IMR-90 (cell line): ENCODE results near the gene NMNAT3. TPM values are rescaled to one million over a fixed set of nuclear protein-coding genes. Genes with fewer than 3 reads are reported as not detected.

ENCODE experiments used
- ATAC-seq: fragments of 200-7000 bp; cut with Tn5 transposase; 2 replicates; pipeline ENCODE4 v1.9.1; 2020; ENCODE audit warnings: low read depth, mild to moderate bottlenecking, moderate library complexity
- BruUV-seq: library from RNA; stranded (reverse); fragments of 400-500 nt; replicated peaks from 2 replicates; lab custom pipeline; 2021; lab: Mats Ljungman, UMichigan
- CTCF ChIA-PET: fragments of 300-600 bp; formaldehyde crosslinking; extraction: SDS; loops from one replicate; lab custom pipeline; 2021; ENCODE audit warnings: antibody characterized with exemption; lab: Yijun Ruan, JAX
- POLR2A ChIA-PET: fragments of 300-600 bp; sonication (Branson Sonifier 250); formaldehyde crosslinking; loops from one replicate; lab custom pipeline; 2022; ENCODE audit warnings: antibody characterized with exemption; ENCODE audit not compliant: unreplicated experiment; lab: Charles Lee
- DNase-seq: peaks from one replicate; pipeline ENCODE4 v3.0.0; 2013
- H2AFZ ChIP-seq: replicated peaks from 2 replicates; pipeline ENCODE3; 2013; ENCODE audit warnings: low read length, mild to moderate bottlenecking; ENCODE audit not compliant: poor library complexity
- H2AK5ac ChIP-seq: 2 replicates; pipeline ENCODE4 v1.6.1; 2013; ENCODE audit warnings: low read depth, low read length, inconsistent platforms
- H2AK9ac ChIP-seq: replicated peaks from 2 replicates; pipeline ENCODE3; 2013; ENCODE audit warnings: mild to moderate bottlenecking, low read depth, low read length, moderate library complexity; ENCODE audit not compliant: poor library complexity
- H2BK120ac ChIP-seq: 2 replicates; pipeline ENCODE4 v1.6.1; 2013; ENCODE audit warnings: low read depth, low read length, inconsistent platforms
- H2BK15ac ChIP-seq: 3 replicates; pipeline ENCODE4 v1.6.1; 2013; ENCODE audit warnings: low read depth, low read length, inconsistent platforms
- H2BK20ac ChIP-seq: 2 replicates; pipeline ENCODE4 v1.6.1; 2013; ENCODE audit warnings: low read depth, mild to moderate bottlenecking, inconsistent platforms, low read length, moderate library complexity
- H2BK5ac ChIP-seq: 2 replicates; pipeline ENCODE4 v1.6.1; 2013; ENCODE audit warnings: mild to moderate bottlenecking, low read depth, low read length, inconsistent platforms; ENCODE audit not compliant: poor library complexity, severe bottlenecking
- H3K14ac ChIP-seq: replicated peaks from 2 replicates; pipeline ENCODE4 v1.6.1; 2013; ENCODE audit warnings: low read depth, low read length, inconsistent platforms
- H3K18ac ChIP-seq: 2 replicates; pipeline ENCODE4 v1.6.1; 2013; ENCODE audit warnings: low read depth, low read length, control low read depth
- H3K23ac ChIP-seq: 2 replicates; pipeline ENCODE4 v1.6.1; 2013; ENCODE audit warnings: low read depth, low read length, inconsistent platforms
- H3K27ac ChIP-seq: 2 replicates; pipeline ENCODE4 v1.5.1; 2013; ENCODE audit warnings: mild to moderate bottlenecking, control low read depth, low read length; ENCODE audit not compliant: insufficient read depth
- H3K27me3 ChIP-seq: 2 replicates; pipeline ENCODE4 v1.6.1; 2013; ENCODE audit warnings: low read length; ENCODE audit not compliant: control insufficient read depth, insufficient read depth
- H3K36me3 ChIP-seq: 2 replicates; pipeline ENCODE4 v1.6.1; 2013; ENCODE audit warnings: low read length, mixed read lengths; ENCODE audit not compliant: control insufficient read depth, insufficient read depth
- H3K4ac ChIP-seq: 2 replicates; pipeline ENCODE4 v1.6.1; 2013; ENCODE audit warnings: low read depth, low read length, inconsistent platforms
- H3K4me1 ChIP-seq: 2 replicates; pipeline ENCODE4 v1.6.1; 2013; ENCODE audit warnings: low read length, mixed read lengths; ENCODE audit not compliant: control insufficient read depth, insufficient read depth
- H3K4me2 ChIP-seq: 2 replicates; pipeline ENCODE4 v1.6.1; 2013; ENCODE audit warnings: low read depth, mild to moderate bottlenecking, control low read depth, low read length, moderate library complexity
- H3K4me3 ChIP-seq: 2 replicates; pipeline ENCODE4 v1.5.1; 2013; ENCODE audit warnings: low read depth, mild to moderate bottlenecking, control low read depth, low read length, moderate library complexity; ENCODE audit not compliant: insufficient read depth
- H3K56ac ChIP-seq: 2 replicates; pipeline ENCODE4 v1.6.1; 2013; ENCODE audit warnings: low read length, inconsistent platforms; ENCODE audit not compliant: insufficient read depth; ENCODE audit errors: extremely low read depth
- H3K79me1 ChIP-seq, 2 experiments: 2 replicates each; pipeline ENCODE4 v1.6.1; 2013; ENCODE audit warnings: low read length in 2 of 2, inconsistent platforms in 1 of 2, low read depth in 1 of 2
- H3K9ac ChIP-seq: 2 replicates; pipeline ENCODE4 v1.6.1; 2013; ENCODE audit warnings: low read depth, low read length, control low read depth
- H3K9me1 ChIP-seq: 2 replicates; pipeline ENCODE4 v1.6.1; 2013; ENCODE audit warnings: low read length, inconsistent platforms; ENCODE audit not compliant: insufficient read depth
- H3K9me3 ChIP-seq: 2 replicates; pipeline ENCODE4 v1.6.1; 2013; ENCODE audit warnings: low read length; ENCODE audit not compliant: control insufficient read depth, insufficient read depth
- H4K20me1 ChIP-seq: 2 replicates; pipeline ENCODE4 v1.6.1; 2013; ENCODE audit warnings: low read length, inconsistent platforms; ENCODE audit not compliant: insufficient read depth
- H4K5ac ChIP-seq: 2 replicates; pipeline ENCODE4 v1.6.1; 2013; ENCODE audit warnings: mild to moderate bottlenecking, low read depth, low read length, control low read depth
- H4K8ac ChIP-seq, 2 experiments: 2 replicates each; pipeline ENCODE4 v1.6.1; 2013; ENCODE audit warnings: low read depth in 2 of 2, low read length in 2 of 2, control low read depth in 1 of 2, inconsistent platforms in 1 of 2
- H4K91ac ChIP-seq: 2 replicates; pipeline ENCODE4 v1.6.1; 2013; ENCODE audit warnings: low read depth, low read length, inconsistent platforms; ENCODE audit not compliant: insufficient read depth
- BHLHE40 ChIP-seq: fragments of 150-350 bp; IDR thresholded peaks from 2 replicates; pipeline ENCODE4 v1.6.1; 2016; ENCODE audit warnings: mild to moderate bottlenecking, low read depth, low read length
- CEBPB ChIP-seq: IDR thresholded peaks from 2 replicates; pipeline ENCODE4 v1.6.1; 2012; ENCODE audit warnings: low read depth, low read length, improper control_type of control experiment
- CHD1 ChIP-seq: IDR thresholded peaks from 2 replicates; pipeline ENCODE4 v1.6.1; 2012; ENCODE audit warnings: low read depth, low read length, improper control_type of control experiment
- CTCF ChIP-seq: conservative IDR thresholded peaks from 2 replicates; pipeline ENCODE4 v1.5.1; 2012; ENCODE audit warnings: mild to moderate bottlenecking, low read depth, low read length, improper control_type of control experiment
- ELK1 ChIP-seq: fragments of 150-350 bp; IDR thresholded peaks from 2 replicates; pipeline ENCODE4 v1.6.1; 2016; ENCODE audit warnings: low read depth, mild to moderate bottlenecking, low read length, moderate library complexity, borderline replicate concordance
- FOS ChIP-seq: fragments of 150-350 bp; IDR thresholded peaks from 2 replicates; pipeline ENCODE4 v1.6.1; 2016; ENCODE audit warnings: low read depth, low read length
- MAFK ChIP-seq: IDR thresholded peaks from 2 replicates; pipeline ENCODE4 v1.6.1; 2012; ENCODE audit warnings: low read depth, low read length, improper control_type of control experiment
- MAZ ChIP-seq: IDR thresholded peaks from 2 replicates; pipeline ENCODE4 v1.6.1; 2012; ENCODE audit warnings: low read depth, mild to moderate bottlenecking, low read length, improper control_type of control experiment, moderate library complexity, borderline replicate concordance
- MXI1 ChIP-seq: IDR thresholded peaks from 2 replicates; pipeline ENCODE4 v1.6.1; 2012; ENCODE audit warnings: low read depth, mild to moderate bottlenecking, low read length, moderate library complexity, borderline replicate concordance
- NFE2L2 ChIP-seq: fragments of 150-350 bp; IDR thresholded peaks from 2 replicates; pipeline ENCODE4 v1.6.1; 2016; ENCODE audit warnings: low read depth, mild to moderate bottlenecking, low read length
- POLR2A ChIP-seq: IDR thresholded peaks from 2 replicates; pipeline ENCODE4 v1.6.1; 2012; ENCODE audit warnings: mild to moderate bottlenecking, low read depth, low read length
- RAD21 ChIP-seq: IDR thresholded peaks from 2 replicates; pipeline ENCODE4 v1.6.1; 2012; ENCODE audit warnings: low read length, improper control_type of control experiment
- RCOR1 ChIP-seq: IDR thresholded peaks from 2 replicates; pipeline ENCODE4 v1.6.1; 2012; ENCODE audit warnings: mild to moderate bottlenecking, low read length, improper control_type of control experiment; ENCODE audit not compliant: insufficient replicate concordance
- RFX5 ChIP-seq: IDR thresholded peaks from 2 replicates; pipeline ENCODE4 v1.8.0; 2012; ENCODE audit warnings: low read depth, mild to moderate bottlenecking, low read length, moderate library complexity
- WGBS, 2 experiments: methylation state at CpG; one replicate each; pipeline versions ENCODE4 v1.1.5 to v1.1.7; 2013; ENCODE audit warnings: missing lambda C conversion rate in 2 of 2; ENCODE audit not compliant: insufficient read length in 1 of 2; ENCODE audit errors: extremely low coverage in 2 of 2; 5-methylcytosine and 5-hydroxymethylcytosine counted together
- dilution Hi-C: fragments of 300-500 bp; cut with HindIII; formaldehyde crosslinking; loops from one replicate; pipeline ENCODE4 v1.14.3; 2018; ENCODE audit warnings: low sequenced_read_pairs; ENCODE audit not compliant: unreplicated experiment
- in situ Hi-C: fragments of 300-500 bp; cut with MboI; formaldehyde crosslinking; loops from 3 replicates; pipeline ENCODE4 v1.14.3; 2019; ENCODE audit warnings: low sequenced_read_pairs, inconsistent platforms, mixed read lengths
- intact Hi-C: fragments of 100-400 bp; cut with micrococcal nuclease; formaldehyde crosslinking; loops from 2 replicates; pipeline ENCODE4 v1.10.0; 2022
- polyA plus RNA-seq, 3 experiments: library from polyadenylated mRNA; depleted of rRNA; stranded (reverse); fragments of >200 nt; gene quantifications; 2 replicates each; pipeline ENCODE4 v1.2.3, GENCODE V29; 2012; ENCODE audit warnings: low replicate concordance in 1 of 3
- total RNA-seq: library from RNA; depleted of rRNA; stranded (reverse); fragments of >200 nt; gene quantifications from 2 replicates; pipeline ENCODE4 v1.2.3, GENCODE V29; 2012
- TF ChIP-seq, protein P1 (sequence below): fragments of 150-350 bp; IDR thresholded peaks from 2 replicates; pipeline ENCODE4 v1.6.1; 2017; ENCODE audit warnings: mild to moderate bottlenecking, antibody characterized with exemption, low read length, low read depth

Gene NMNAT3
- total and polyA plus RNA-seq, 2 of the 4 experiments (the other 2 are of a cell fraction), result 0.12 to 0.36 TPM

DNA sequence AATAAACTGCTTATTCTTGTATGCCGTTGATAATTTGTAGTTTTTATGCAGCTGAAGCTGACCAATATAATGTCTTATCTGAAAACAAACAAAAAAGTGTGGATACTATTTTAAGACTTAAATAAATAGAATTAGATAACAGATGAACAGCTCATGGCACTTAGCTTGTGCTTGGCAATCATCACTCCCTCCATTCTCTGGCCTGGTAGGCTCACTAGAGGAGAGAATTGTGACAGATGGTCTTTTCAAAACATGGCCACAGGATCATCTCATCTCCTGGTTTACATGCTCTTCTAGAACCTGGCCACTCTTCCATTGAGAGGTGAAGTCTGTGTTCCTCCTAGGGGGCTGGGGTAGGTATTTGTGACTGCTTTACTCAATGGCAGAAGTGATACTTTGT, 79.8 kb downstream of the NMNAT3 start:
- CTCF ChIA-PET, result no interaction called here

More for the DNA sequence above, 79.8 kb downstream of the NMNAT3 start:
- WGBS, 2 experiments, result no CpG with 5 or more reads among the region's 1 CpG
- H4K8ac ChIP-seq, result no peak overlapping the region
- DNase-seq, result no peak
- ATAC-seq, result no peak
- H2BK15ac ChIP-seq, result no peak overlapping the region
- no peak overlapping the region for H3K4ac ChIP-seq
- TF ChIP-seq BHLHE40, result no peak
- TF ChIP-seq MXI1, result no peak
- TF ChIP-seq POLR2A, result no peak
- TF ChIP-seq MAZ, result no peak
- no peak for TF ChIP-seq CTCF
- TF ChIP-seq RFX5, result no peak
- TF ChIP-seq, protein P1, sequence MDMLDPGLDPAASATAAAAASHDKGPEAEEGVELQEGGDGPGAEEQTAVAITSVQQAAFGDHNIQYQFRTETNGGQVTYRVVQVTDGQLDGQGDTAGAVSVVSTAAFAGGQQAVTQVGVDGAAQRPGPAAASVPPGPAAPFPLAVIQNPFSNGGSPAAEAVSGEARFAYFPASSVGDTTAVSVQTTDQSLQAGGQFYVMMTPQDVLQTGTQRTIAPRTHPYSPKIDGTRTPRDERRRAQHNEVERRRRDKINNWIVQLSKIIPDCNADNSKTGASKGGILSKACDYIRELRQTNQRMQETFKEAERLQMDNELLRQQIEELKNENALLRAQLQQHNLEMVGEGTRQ, result no peak
- TF ChIP-seq NFE2L2, result no peak
- no peak for TF ChIP-seq MAFK
- TF ChIP-seq ELK1, result no peak
- TF ChIP-seq RCOR1, result no peak
- TF ChIP-seq CEBPB, result no peak
- no peak for TF ChIP-seq FOS
- no peak for TF ChIP-seq RAD21
- TF ChIP-seq CHD1, result no peak
- intact Hi-C loops, result no loop called here
- no peak overlapping the region for H3K18ac ChIP-seq
- no peak overlapping the region for H3K14ac ChIP-seq
- H2AK5ac ChIP-seq, result no peak overlapping the region
- H2AK9ac ChIP-seq, result no peak overlapping the region
- no peak overlapping the region for H4K5ac ChIP-seq
- no peak overlapping the region for H2BK5ac ChIP-seq
- no peaks in the 10 kb centered on the region for H3K79me1 ChIP-seq
- in situ Hi-C loops, result no loop called here
- H3K9me1 ChIP-seq, result no peaks in the 10 kb centered on the region
- no peaks in the 10 kb centered on the region for H3K36me3 ChIP-seq
- H3K23ac ChIP-seq, result no peak overlapping the region
- no peaks in the 10 kb centered on the region for H3K4me1 ChIP-seq
- H3K9me3 ChIP-seq, result no peaks in the 10 kb centered on the region
- POLR2A ChIA-PET, result no interaction called here
- H2AFZ ChIP-seq, result no peak overlapping the region
- H3K4me3 ChIP-seq, result no peak overlapping the region
- BruUV-seq, result no TSS peak
- H3K9ac ChIP-seq, result no peak overlapping the region
- no peak overlapping the region for H3K27ac ChIP-seq
- H3K4me2 ChIP-seq, result no peak overlapping the region
- H3K27me3 ChIP-seq, result no peaks in the 10 kb centered on the region
- no peaks in the 10 kb centered on the region for H4K20me1 ChIP-seq
- no peak overlapping the region for H2BK120ac ChIP-seq
- H2BK20ac ChIP-seq, result no peak overlapping the region
- H3K56ac ChIP-seq, result no peak overlapping the region
- dilution Hi-C loops, result no loop called here
- H4K91ac ChIP-seq, result no peak overlapping the region
